ENCODE measurements around the gene GINS1.
A peak's percentile ranks its signal among the peaks of the same experiment; 100 is the strongest.
"Not testable (repeated sequence)": the region's sequence is repeated elsewhere in the genome, so short reads cannot be mapped to it uniquely, and the experiment has no call there.

The GINS1 gene

GRCh38 chr20:25457886-25458680, 50.6 kb downstream of the GINS1 start:
- DNase-seq, result no peak

- DNase-seq, result no peak
Measured at GRCh38 chr20:25459111-25459830, 51.8 kb downstream of the GINS1 start.

DNA sequence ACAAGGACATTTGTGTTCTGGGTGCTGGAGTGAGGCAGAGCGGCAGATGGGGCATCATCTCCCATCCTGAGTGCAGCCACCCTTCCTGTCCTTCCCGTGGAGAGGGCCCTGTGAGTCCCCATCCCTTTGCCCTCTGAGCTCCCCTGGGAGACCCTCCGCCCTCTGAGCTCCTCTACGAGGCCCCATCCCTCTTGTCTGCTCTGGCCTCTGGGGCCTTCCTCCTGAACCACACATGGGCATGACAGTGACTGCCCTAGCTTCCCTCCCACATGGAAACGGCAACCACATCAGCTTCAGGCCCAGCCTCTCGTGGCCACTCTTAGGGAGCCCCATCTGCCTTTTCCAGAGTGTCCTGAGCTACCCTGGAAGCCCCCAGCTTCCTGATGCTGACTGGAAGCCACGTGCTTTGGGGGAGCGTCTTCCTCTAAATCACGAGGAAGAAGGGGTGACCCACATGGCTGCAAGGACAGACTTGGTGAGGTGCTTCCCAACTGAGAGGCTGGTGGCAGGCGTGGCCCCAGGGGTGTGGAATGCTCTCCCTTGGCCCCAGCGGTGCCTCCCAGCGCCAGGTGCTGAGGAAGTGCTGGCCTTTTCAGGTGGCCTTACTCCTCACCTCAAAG, 52.6 kb downstream of the GINS1 start:
- DNase-seq, result no peak

- no peak for DNase-seq
Measured at GRCh38 chr20:25460566-25461280, 53.2 kb downstream of the GINS1 start.

DNA sequence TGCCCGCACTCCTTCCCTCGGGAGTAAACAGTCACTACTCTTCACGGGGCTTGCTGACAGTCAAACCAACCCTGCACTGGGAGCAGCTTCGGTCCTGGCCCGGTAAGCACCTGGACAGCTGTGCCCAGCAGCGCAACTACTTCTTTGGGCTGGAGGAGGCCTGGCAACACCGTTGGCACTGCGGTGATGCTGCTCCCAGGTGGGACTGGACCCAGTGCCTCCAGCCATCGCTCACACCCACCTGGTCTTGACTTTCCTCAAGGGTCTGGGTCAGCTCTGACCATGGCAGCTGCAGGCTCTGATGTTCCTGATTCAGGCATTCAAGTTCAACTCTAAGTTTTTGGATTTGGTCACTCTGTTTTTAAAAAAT, 53.8 kb downstream of the GINS1 start:
- DNase-seq, result no peak

GRCh38 chr20:25461786-25462545, 54.5 kb downstream of the GINS1 start:
- no peak for DNase-seq

- DNase-seq, result no peak
Measured at GRCh38 chr20:25464501-25465242, 57.2 kb downstream of the GINS1 start.

- no peak for DNase-seq
Measured at GRCh38 chr20:25465243-25466135, 58.0 kb downstream of the GINS1 start.

DNA sequence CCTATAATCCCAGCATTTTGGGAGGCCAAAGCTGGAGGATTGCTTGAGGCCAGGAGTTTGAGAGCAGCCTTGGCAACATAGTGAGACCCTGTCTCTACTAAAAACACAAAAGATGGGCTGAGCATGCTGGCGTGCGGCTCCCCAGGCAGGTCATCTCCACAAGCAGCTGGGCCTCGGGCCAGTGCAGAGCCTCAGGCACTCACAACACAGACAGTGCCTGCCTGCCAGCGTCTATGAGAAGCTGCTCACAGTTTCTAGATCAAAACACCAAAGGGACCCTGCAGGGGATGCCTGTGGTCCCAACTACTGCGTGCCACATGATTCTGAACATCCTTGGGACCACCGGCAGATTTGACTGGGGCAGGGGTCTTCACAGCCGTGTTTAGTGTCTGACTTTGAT, 59.4 kb downstream of the GINS1 start:
- no peak for DNase-seq

GRCh38 chr20:25467441-25467840, 60.0 kb downstream of the GINS1 start:
- no peak for DNase-seq

DNA sequence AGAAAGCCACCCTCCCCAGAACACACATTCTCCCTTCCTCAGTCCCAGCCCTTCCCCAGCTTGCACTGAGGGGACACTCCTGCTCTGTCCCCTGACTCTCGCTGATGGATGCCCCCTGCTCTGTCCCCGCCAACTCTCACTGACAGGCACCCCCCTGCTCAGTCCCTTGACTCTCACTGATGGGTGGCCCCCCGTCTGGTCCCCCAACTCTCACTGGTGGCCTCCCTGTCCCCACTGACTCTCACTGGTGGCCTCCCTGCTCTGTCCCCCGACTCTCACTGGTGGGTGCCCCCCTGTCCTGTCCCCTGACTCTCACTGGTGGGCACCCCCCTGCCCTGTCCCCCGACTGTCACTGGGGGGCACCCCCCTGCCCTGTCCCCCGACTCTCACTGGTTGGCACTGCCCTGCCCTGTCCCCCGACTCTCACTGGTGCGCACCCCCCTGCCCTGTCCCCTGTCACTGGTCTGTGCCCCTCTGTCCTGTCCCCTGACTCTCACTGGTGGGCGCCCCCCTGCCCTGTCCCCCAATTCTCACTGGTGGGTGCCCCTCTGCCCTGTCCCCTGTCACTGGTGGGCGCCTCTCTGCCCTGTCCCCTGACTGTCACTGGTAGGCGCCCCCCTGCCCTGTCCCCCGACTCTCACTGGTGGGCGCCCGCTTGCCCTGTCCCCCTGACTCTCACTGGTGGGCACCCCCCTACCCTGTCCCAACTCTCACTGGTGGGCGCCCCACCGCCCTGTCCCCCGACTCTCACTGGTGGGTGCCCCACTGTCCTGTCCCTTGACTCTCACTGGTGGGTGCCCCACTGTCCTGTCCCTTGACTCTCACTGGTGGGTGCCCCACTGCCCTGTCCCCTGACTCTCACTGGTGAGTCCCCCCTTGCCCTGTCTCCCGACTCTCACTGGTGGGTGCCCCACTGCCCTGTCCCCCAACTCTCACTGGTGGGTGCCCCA, 60.9 kb downstream of the GINS1 start:
- no peak for DNase-seq

GRCh38 chr20:25469558-25469957, 62.1 kb downstream of the GINS1 start:
- DNase-seq, result no peak

- DNase-seq, result peak; percentile 27 to 31
Measured at GRCh38 chr20:25470045-25470444, 62.6 kb downstream of the GINS1 start.

- DNase-seq, result no peak
Measured at GRCh38 chr20:25471020-25471419, 63.5 kb downstream of the GINS1 start.

DNA sequence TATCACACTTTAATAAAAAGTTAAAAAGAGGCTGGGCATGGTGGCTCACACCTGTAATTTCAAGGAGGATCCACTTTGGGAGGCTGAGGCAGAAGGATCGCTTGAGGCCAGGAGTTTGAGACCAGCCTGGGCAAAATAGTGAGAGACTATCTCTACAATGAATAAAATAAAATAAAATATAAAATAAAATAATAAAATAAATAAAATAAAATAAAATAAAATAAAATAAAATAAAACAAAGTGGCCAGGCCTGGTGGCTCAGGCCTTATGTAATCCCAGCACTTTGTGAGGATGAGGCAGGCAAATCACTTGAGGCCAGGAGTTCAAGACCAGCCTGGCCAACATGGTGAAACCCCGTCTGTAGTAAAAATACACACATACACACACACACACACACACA, 65.8 kb downstream of the GINS1 start:
- not testable (repeated sequence) for DNase-seq

GRCh38 chr20:25476106-25477013, 68.9 kb downstream of the GINS1 start:
- no peak for DNase-seq

GRCh38 chr20:25477014-25477882, 69.8 kb downstream of the GINS1 start:
- no peak for DNase-seq
